ENCODE measurements around the gene TTBK2. TPM values are rescaled to one million over a fixed set of nuclear protein-coding genes. Genes with fewer than 3 reads are reported as not detected.
"Not testable (repeated sequence)": the region's sequence is repeated elsewhere in the genome, so short reads cannot be mapped to it uniquely, and the experiment has no call there.

The TTBK2 gene
- polyA plus RNA-seq, 1 of the 3 experiments (the other 2 are of a cell fraction), result 4.5 TPM

DNA sequence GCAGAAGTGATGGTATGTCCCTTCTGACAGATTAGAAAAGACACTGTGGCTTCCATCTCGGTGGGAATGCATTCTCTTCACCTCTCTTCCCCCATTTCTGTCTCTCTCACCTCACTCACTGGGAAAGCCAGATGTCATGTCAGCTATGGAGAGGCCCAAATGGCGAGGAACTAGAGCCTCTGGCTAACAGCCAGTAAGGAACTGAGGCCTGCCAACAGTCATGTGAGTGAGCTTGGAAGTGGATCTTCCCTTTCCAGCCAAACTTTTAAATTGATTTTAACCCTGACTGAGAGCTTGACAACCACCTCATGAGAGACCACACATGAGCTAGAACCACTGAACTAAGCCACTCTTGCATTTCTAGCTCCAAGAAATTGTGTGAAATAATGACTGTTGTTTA, 148.4 kb downstream of the TTBK2 start:
- Histone ChIP-seq H3K4me1 (ENCODE audit: control insufficient read depth in 1 of 2, insufficient read depth in 2 of 2, low read depth in 1 of 2, low read length in 1 of 2) (no peaks in the 10 kb centered on the region; a peak in 1 of 4 replicates), H3K27me3 (ENCODE audit: insufficient read depth) (no peaks in the 10 kb centered on the region), H3K4me3 (ENCODE audit: low read depth in 2 of 2, low read length in 1 of 2) (no peak overlapping the region), H4K20me1 (ENCODE audit: insufficient read depth) (no peaks in the 10 kb centered on the region), H3K79me2 (ENCODE audit: insufficient read depth) (peaks cover 8% of the 10 kb centered on the region; the same call in 1 of the 2 replicates), H3K9me3 (no peaks in the 10 kb centered on the region), H3K9me2 (no peaks in the 10 kb centered on the region), H3F3A (replicated peaks; ENCODE audit: insufficient read depth) (peaks cover 6% of the 10 kb centered on the region), H3K9ac (no peak overlapping the region), H3K27ac (ENCODE audit: low read depth in 2 of 2, low read length in 1 of 2) (no peak overlapping the region), H3K4me2 (no peak overlapping the region), H2AFZ (ENCODE audit: low read depth) (no peak overlapping the region), H3K36me3 (replicated peaks in 1 of 2; ENCODE audit: control insufficient read depth in 1 of 2, insufficient read depth in 2 of 2, low read length in 1 of 2) (peaks cover 14 to 27% of the 10 kb centered on the region in 2 experiments)
- WGBS (ENCODE audit: low lambda C conversion rate), result 86% methylated on average over 2 of the region's 2 CpGs
- ChIA-PET POLR2A (no interaction called here), CTCF (interaction anchor here (1.6 kb wide), 1 partner anchor 154 kb away, joined by 4 read pairs; no protein-coding TSS in a partner anchor)
- TF ChIP-seq FOSL2 (IDR thresholded peaks at IDR 0.05; ENCODE audit: borderline replicate concordance, low read depth), result no peak
- TF ChIP-seq NFIC (IDR thresholded peaks at IDR 0.05; ENCODE audit: borderline replicate concordance), result no peak
- no peak for TF ChIP-seq FOXJ3 (CRISPR knock-in tag; IDR thresholded peaks at IDR 0.05)
- TF ChIP-seq SMC3 (IDR thresholded peaks at IDR 0.05; ENCODE audit: low read depth, low read length), result no peak
- TF ChIP-seq, protein P1, sequence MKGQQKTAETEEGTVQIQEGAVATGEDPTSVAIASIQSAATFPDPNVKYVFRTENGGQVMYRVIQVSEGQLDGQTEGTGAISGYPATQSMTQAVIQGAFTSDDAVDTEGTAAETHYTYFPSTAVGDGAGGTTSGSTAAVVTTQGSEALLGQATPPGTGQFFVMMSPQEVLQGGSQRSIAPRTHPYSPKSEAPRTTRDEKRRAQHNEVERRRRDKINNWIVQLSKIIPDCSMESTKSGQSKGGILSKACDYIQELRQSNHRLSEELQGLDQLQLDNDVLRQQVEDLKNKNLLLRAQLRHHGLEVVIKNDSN (IDR thresholded peaks at IDR 0.05; ENCODE audit: borderline replicate concordance, low read depth), result no peak
- no peak for TF ChIP-seq CHD2 (IDR thresholded peaks at IDR 0.05; ENCODE audit: low read length, partially characterized antibody)
- no peak for TF ChIP-seq SIN3A (IDR thresholded peaks at IDR 0.05; ENCODE audit: borderline replicate concordance, low read depth, low read length)
- no peak for DNase-seq

DNA sequence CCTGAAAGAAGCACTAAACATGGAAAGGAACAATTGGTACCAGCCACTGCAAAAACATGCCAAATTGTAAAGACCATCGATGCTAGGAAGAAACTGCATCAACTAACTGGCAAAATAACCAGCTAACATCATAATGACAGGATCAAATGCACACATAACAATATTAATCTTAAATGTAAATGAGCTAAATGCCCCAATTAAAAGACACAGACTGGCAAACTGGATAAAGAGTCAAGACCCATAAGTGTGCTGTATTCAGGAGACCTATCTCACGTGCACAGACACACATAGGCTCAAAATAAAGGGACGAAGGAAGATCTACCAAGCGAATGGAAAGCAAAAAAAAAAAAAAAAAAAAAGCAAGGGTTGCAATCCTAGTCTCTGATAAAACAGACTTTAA, 154.5 kb downstream of the TTBK2 start:
- 65% methylated on average over 4 of the region's 4 CpGs for WGBS (ENCODE audit: low lambda C conversion rate)
- H3K36me3 ChIP-seq (replicated peaks in 1 of 2; ENCODE audit: control insufficient read depth in 1 of 2, insufficient read depth in 2 of 2, low read length in 1 of 2); POLR2A ChIA-PET; H3K4me3 ChIP-seq (ENCODE audit: low read depth in 2 of 2, low read length in 1 of 2); H3K9me2 ChIP-seq; H4K20me1 ChIP-seq (ENCODE audit: insufficient read depth); H3K27me3 ChIP-seq (ENCODE audit: insufficient read depth); H3F3A ChIP-seq (replicated peaks; ENCODE audit: insufficient read depth); CTCF ChIA-PET; H3K9me3 ChIP-seq; H2AFZ ChIP-seq (ENCODE audit: low read depth); H3K9ac ChIP-seq; H3K4me1 ChIP-seq (ENCODE audit: control insufficient read depth in 1 of 2, insufficient read depth in 2 of 2, low read depth in 1 of 2, low read length in 1 of 2); DNase-seq; H3K27ac ChIP-seq (ENCODE audit: low read depth in 2 of 2, low read length in 1 of 2); H3K4me2 ChIP-seq: not testable (repeated sequence)
- H3K79me2 ChIP-seq (ENCODE audit: insufficient read depth), result peaks cover 24% of the 10 kb centered on the region; the same call in 1 of the 2 replicates

GRCh38 chr15:42764154-42764731, 156.3 kb downstream of the TTBK2 start:
- H3K9ac ChIP-seq; DNase-seq; H3K4me3 ChIP-seq (ENCODE audit: low read depth in 2 of 2, low read length in 1 of 2); H3F3A ChIP-seq (replicated peaks; ENCODE audit: insufficient read depth); H3K9me2 ChIP-seq; H2AFZ ChIP-seq (ENCODE audit: low read depth); H3K4me2 ChIP-seq; H3K4me1 ChIP-seq (ENCODE audit: control insufficient read depth in 1 of 2, insufficient read depth in 2 of 2, low read depth in 1 of 2, low read length in 1 of 2); CTCF ChIA-PET; H4K20me1 ChIP-seq (ENCODE audit: insufficient read depth); H3K27ac ChIP-seq (ENCODE audit: low read depth in 2 of 2, low read length in 1 of 2); POLR2A ChIA-PET; H3K27me3 ChIP-seq (ENCODE audit: insufficient read depth): not testable (repeated sequence)
- Histone ChIP-seq H3K36me3 (replicated peaks in 1 of 2; ENCODE audit: control insufficient read depth in 1 of 2, insufficient read depth in 2 of 2, low read length in 1 of 2) (peaks cover 0 to 14% of the 10 kb centered on the region in 2 experiments), H3K9me3 (peaks cover 14% of the 10 kb centered on the region; the same call in 1 of the 2 replicates), H3K79me2 (ENCODE audit: insufficient read depth) (peaks cover 32% of the 10 kb centered on the region; the same call in 1 of the 2 replicates)
- WGBS (ENCODE audit: low lambda C conversion rate), result 88% methylated on average over 15 of the region's 16 CpGs

- H3K9ac ChIP-seq; CTCF ChIA-PET; H3K4me1 ChIP-seq (ENCODE audit: control insufficient read depth in 1 of 2, insufficient read depth in 2 of 2, low read depth in 1 of 2, low read length in 1 of 2); H3F3A ChIP-seq (replicated peaks; ENCODE audit: insufficient read depth); H3K27ac ChIP-seq (ENCODE audit: low read depth in 2 of 2, low read length in 1 of 2); H4K20me1 ChIP-seq (ENCODE audit: insufficient read depth); DNase-seq; H3K4me3 ChIP-seq (ENCODE audit: low read depth in 2 of 2, low read length in 1 of 2); H3K9me2 ChIP-seq; H3K27me3 ChIP-seq (ENCODE audit: insufficient read depth); POLR2A ChIA-PET; H2AFZ ChIP-seq (ENCODE audit: low read depth); H3K4me2 ChIP-seq: not testable (repeated sequence)
- 100% methylated on average over 1 of the region's 2 CpGs for WGBS (ENCODE audit: low lambda C conversion rate)
- peaks cover 0 to 14% of the 10 kb centered on the region in 2 experiments for H3K36me3 ChIP-seq (replicated peaks in 1 of 2; ENCODE audit: control insufficient read depth in 1 of 2, insufficient read depth in 2 of 2, low read length in 1 of 2)
- H3K9me3 ChIP-seq, result peaks cover 14% of the 10 kb centered on the region; the same call in 1 of the 2 replicates
- H3K79me2 ChIP-seq (ENCODE audit: insufficient read depth), result peaks cover 23% of the 10 kb centered on the region; the same call in 1 of the 2 replicates
Measured at GRCh38 chr15:42761813-42762212, 158.8 kb downstream of the TTBK2 start.

All from SK-N-SH (cell line).